Measurements from ENCODE around the gene C16orf82. TPM values are rescaled to one million over a fixed set of nuclear protein-coding genes. Genes with fewer than 3 reads are reported as not detected.

C16orf82 gene
- total and polyA plus RNA-seq, 2 of the 8 experiments (the other 6 are each of a cell fraction or from before 2014, with no cell fraction given): not detected

DNA sequence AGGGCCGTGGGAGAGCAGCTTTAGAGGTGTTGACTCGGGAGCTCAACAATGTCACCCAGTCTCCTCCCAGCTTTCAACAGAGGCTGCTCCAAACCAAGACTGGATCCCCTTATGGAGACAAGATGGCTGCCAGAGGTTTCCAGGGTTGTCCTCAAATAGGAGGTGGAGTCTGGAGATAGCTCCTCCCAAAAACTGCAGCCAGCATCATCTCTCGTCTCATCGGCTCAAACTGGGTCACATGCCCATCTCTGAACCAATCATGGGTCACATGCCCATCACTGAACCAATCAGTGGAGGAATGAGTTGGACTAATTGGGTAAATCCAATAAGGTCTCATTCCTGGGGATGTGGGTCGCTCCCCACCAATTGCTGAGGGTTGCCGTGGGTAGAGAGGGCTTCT lies 41.1 kb upstream of the C16orf82 start:
- Histone ChIP-seq H3K18ac (ENCODE audit: extremely low read depth, low read length) (no peak overlapping the region), H3K4me2 (ENCODE audit: insufficient read depth in 1 of 2, low read depth in 2 of 2, low read length in 2 of 2) (no peak overlapping the region), H3K4me3 (ENCODE audit: extremely low read depth in 1 of 4, insufficient read depth in 2 of 4, low read depth in 3 of 4, low read length in 4 of 4) (no peak overlapping the region), H3K36me3 (ENCODE audit: control insufficient read depth in 2 of 4, insufficient read depth in 4 of 4, low read length in 3 of 4) (no peaks in the 10 kb centered on the region), H3K23me2 (ENCODE audit: low read depth, low read length) (no peaks in the 10 kb centered on the region), H2AK5ac (ENCODE audit: low read depth, low read length) (no peak overlapping the region), H3K4me1 (replicated peaks in 1 of 4; ENCODE audit: control insufficient read depth in 3 of 4, insufficient read depth in 4 of 4, low read length in 3 of 4) (no peaks in the 10 kb centered on the region), H3K79me2 (ENCODE audit: control insufficient read depth in 1 of 2, insufficient read depth in 2 of 2, low read length in 2 of 2) (no peaks in the 10 kb centered on the region), H2BK12ac (ENCODE audit: low read depth, low read length) (no peak overlapping the region), H3K27me3 (replicated peaks in 1 of 4; ENCODE audit: control insufficient read depth in 3 of 4, extremely low read depth in 1 of 4, insufficient read depth in 3 of 4, low read length in 3 of 4) (no peaks in the 10 kb centered on the region), H2AFZ (ENCODE audit: low read length) (no peak overlapping the region), H3K56ac (replicated peaks; ENCODE audit: insufficient read length, low read depth, low read length) (no peak overlapping the region), H4K91ac (replicated peaks; ENCODE audit: insufficient read length, low read length) (no peak overlapping the region), H3K23ac (ENCODE audit: insufficient read length) (no peak overlapping the region), H2BK15ac (ENCODE audit: low read length) (no peak overlapping the region), H4K5ac (ENCODE audit: insufficient read length, low read depth, low read length) (no peak overlapping the region), H3K27ac (ENCODE audit: low read depth, low read length) (no peak overlapping the region), H3K79me1 (ENCODE audit: low read depth, low read length) (no peaks in the 10 kb centered on the region), H4K20me1 (replicated peaks in 1 of 2; ENCODE audit: control insufficient read depth in 1 of 2, insufficient read depth in 2 of 2, low read length in 2 of 2) (no peaks in the 10 kb centered on the region), H3K9me3 (ENCODE audit: insufficient read depth in 2 of 2, low read depth in 1 of 2, low read length in 1 of 2) (no peaks in the 10 kb centered on the region), H3K4ac (replicated peaks; ENCODE audit: insufficient read length, low read depth, low read length) (no peak overlapping the region), H3K9ac (replicated peaks in 1 of 4; ENCODE audit: extremely low read depth in 1 of 4, low read depth in 3 of 4, low read length in 3 of 4) (no peak overlapping the region), H2BK20ac (ENCODE audit: low read length) (no peak overlapping the region), H4K8ac (ENCODE audit: extremely low read depth, insufficient read depth, low read length) (no peak overlapping the region), H2BK5ac (ENCODE audit: low read depth, low read length) (no peak overlapping the region), H2BK120ac (replicated peaks; ENCODE audit: low read depth, low read length) (no peak overlapping the region), H3K14ac (ENCODE audit: insufficient read length) (no peak overlapping the region)
- 89% methylated on average over 6 of the region's 6 CpGs; no CpG with 5 or more reads in 1 of the 2 experiments for WGBS, 2 experiments (ENCODE audit: extremely low coverage in 1 of 2, insufficient coverage in 1 of 2, insufficient read length in 1 of 2, insufficient replicate concordance in 2 of 2, low coverage in 1 of 2, low lambda C conversion rate in 2 of 2, missing lambda C conversion rate in 1 of 2)
- no peak for DNase-seq (ENCODE audit: low read depth in 1 of 2, low spot score in 2 of 2)
- CTCF ChIA-PET (ENCODE audit: partially characterized antibody): no interaction called here
- POLR2A ChIA-PET (ENCODE audit: partially characterized antibody): no interaction called here
- FAIRE-seq: no peak
- no peak for TF ChIP-seq TBP (IDR thresholded peaks at IDR 0.05; ENCODE audit: low read depth, low read length)
- no peak for TF ChIP-seq TAF7 (optimal IDR thresholded peaks at IDR 0.05; ENCODE audit: borderline replicate concordance, low read depth, low read length)
- no peak for TF ChIP-seq RAD21 (IDR thresholded peaks at IDR 0.05 in 1 of 2, conservative IDR thresholded peaks at IDR 0.05 in 1 of 2; ENCODE audit: low read depth in 2 of 2, low read length in 2 of 2)
